ENCODE results near the gene SPEF1. TPM values are rescaled to one million over a fixed set of nuclear protein-coding genes. Genes with fewer than 3 reads are reported as not detected.
A peak's percentile ranks its signal among the peaks of the same experiment; 100 is the strongest.

Gene SPEF1
- polyA plus RNA-seq, 3 donors, result 0.09 TPM; not detected in 2

DNA sequence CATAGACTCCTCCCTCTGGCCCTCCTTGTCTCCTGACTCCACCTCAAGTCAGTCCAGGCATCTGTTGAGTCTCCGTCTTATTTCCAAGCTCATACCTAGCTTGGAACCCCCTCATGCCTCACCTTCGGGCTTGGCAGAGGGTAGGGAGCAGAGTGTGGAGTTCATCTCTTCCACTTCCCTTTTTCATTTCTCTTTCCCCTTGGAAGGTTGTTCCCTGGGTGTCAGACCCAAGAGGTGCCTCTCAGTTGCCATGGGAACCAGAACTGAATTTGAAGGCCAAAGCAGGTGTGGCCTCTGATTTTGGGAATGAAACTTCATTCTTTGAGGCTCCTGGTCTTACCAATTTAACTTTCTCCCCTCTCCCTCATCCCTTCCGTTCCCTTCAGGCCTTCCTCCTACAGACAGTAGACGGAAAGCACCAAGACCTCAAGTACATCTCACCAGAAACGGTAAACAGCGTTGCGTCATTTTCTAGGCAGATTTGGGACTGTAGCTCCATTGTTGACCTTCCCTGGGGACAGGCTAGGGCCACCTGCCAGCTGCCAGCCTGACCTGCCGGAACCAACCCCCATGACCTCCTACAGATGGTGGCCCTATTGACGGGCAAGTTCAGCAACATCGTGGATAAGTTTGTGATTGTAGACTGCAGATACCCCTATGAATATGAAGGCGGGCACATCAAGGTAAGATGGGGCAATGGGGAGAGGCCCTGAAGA lies 21.4 kb upstream of the SPEF1 start:
- Histone ChIP-seq H3K9me3 (replicated peaks in 1 of 2; ENCODE audit: control insufficient read depth in 1 of 2, insufficient read depth in 1 of 2, low read length in 2 of 2) (no peaks in the 10 kb centered on the region), H3K4me2 (replicated peaks; ENCODE audit: extremely low read depth, low read length, poor library complexity, severe bottlenecking) (no peak overlapping the region), H4K20me1 (ENCODE audit: insufficient read depth, low read length) (no peaks in the 10 kb centered on the region), H3K27ac (ENCODE audit: low read depth in 1 of 2, low read length in 2 of 2) (peak overlapping the region in 1 of 2 donors; percentile 39), H3K4me3 (replicated peaks in 1 of 3; ENCODE audit: low read depth in 2 of 3, low read length in 3 of 3) (no peak overlapping the region), H2AFZ (ENCODE audit: insufficient read depth, low read depth, low read length, poor library complexity, severe bottlenecking) (no peak overlapping the region), H3K27me3 (ENCODE audit: control insufficient read depth in 2 of 2, insufficient read depth in 2 of 2, low read length in 2 of 2) (no peaks in the 10 kb centered on the region), H3K9ac (ENCODE audit: insufficient read depth, low read length, poor library complexity, severe bottlenecking) (no peak overlapping the region), H3K79me2 (ENCODE audit: insufficient read depth, low read length) (peaks cover 31% of the 10 kb centered on the region), H3K36me3 (replicated peaks in 1 of 2; ENCODE audit: control insufficient read depth in 1 of 2, insufficient read depth in 2 of 2, low read length in 2 of 2) (peaks cover 10 to 62% of the 10 kb centered on the region in 2 donors), H3K4me1 (ENCODE audit: control insufficient read depth in 1 of 2, insufficient read depth in 2 of 2, low read length in 2 of 2) (peaks cover 60 to 79% of the 10 kb centered on the region in 2 donors)
- WGBS (ENCODE audit: insufficient coverage), result 62% methylated on average over 7 of the region's 11 CpGs
- intact Hi-C loops (cut with micrococcal nuclease), result no loop called here
- peak overlapping the region; percentile 31 to 81 (median 66) for H3K27ac Mint-ChIP-seq
- H3K36me3 Mint-ChIP-seq, result peaks cover 37 to 55% of the 10 kb centered on the region in 2 donors
- peak overlapping the region in 1 of 2 donors; percentile 63 for H3K4me3 Mint-ChIP-seq
- peaks cover 70% of the 10 kb centered on the region for H3K4me1 Mint-ChIP-seq
- peaks cover 0 to 2% (median 0%) of the 10 kb centered on the region in 7 donors for H3K9me3 Mint-ChIP-seq
- no peak for DNase-seq
- TF ChIP-seq, protein P1, sequence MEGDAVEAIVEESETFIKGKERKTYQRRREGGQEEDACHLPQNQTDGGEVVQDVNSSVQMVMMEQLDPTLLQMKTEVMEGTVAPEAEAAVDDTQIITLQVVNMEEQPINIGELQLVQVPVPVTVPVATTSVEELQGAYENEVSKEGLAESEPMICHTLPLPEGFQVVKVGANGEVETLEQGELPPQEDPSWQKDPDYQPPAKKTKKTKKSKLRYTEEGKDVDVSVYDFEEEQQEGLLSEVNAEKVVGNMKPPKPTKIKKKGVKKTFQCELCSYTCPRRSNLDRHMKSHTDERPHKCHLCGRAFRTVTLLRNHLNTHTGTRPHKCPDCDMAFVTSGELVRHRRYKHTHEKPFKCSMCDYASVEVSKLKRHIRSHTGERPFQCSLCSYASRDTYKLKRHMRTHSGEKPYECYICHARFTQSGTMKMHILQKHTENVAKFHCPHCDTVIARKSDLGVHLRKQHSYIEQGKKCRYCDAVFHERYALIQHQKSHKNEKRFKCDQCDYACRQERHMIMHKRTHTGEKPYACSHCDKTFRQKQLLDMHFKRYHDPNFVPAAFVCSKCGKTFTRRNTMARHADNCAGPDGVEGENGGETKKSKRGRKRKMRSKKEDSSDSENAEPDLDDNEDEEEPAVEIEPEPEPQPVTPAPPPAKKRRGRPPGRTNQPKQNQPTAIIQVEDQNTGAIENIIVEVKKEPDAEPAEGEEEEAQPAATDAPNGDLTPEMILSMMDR (IDR thresholded peaks at IDR 0.05), result no peak
- H3K27me3 Mint-ChIP-seq (ENCODE audit: low read depth in 3 of 3), result peaks cover 0 to 4% (median 0%) of the 10 kb centered on the region in 3 donors

- Mint-ChIP-seq H3K4me1 (peaks cover 70% of the 10 kb centered on the region), H3K27ac (no peak overlapping the region), H3K27me3 (ENCODE audit: low read depth in 3 of 3) (peaks cover 0 to 4% (median 0%) of the 10 kb centered on the region in 3 donors), H3K4me3 (no peak overlapping the region), H3K36me3 (peaks cover 39 to 55% of the 10 kb centered on the region in 2 donors), H3K9me3 (no peaks in the 10 kb centered on the region)
- Histone ChIP-seq H3K4me1 (ENCODE audit: control insufficient read depth in 1 of 2, insufficient read depth in 2 of 2, low read length in 2 of 2) (peaks cover 60 to 79% of the 10 kb centered on the region in 2 donors), H3K4me2 (replicated peaks; ENCODE audit: extremely low read depth, low read length, poor library complexity, severe bottlenecking) (no peak overlapping the region), H4K20me1 (ENCODE audit: insufficient read depth, low read length) (no peaks in the 10 kb centered on the region), H3K9ac (ENCODE audit: insufficient read depth, low read length, poor library complexity, severe bottlenecking) (no peak overlapping the region), H3K27ac (ENCODE audit: low read depth in 1 of 2, low read length in 2 of 2) (no peak overlapping the region), H3K79me2 (ENCODE audit: insufficient read depth, low read length) (peaks cover 39% of the 10 kb centered on the region), H2AFZ (ENCODE audit: insufficient read depth, low read depth, low read length, poor library complexity, severe bottlenecking) (no peak overlapping the region), H3K9me3 (replicated peaks in 1 of 2; ENCODE audit: control insufficient read depth in 1 of 2, insufficient read depth in 1 of 2, low read length in 2 of 2) (no peaks in the 10 kb centered on the region), H3K36me3 (replicated peaks in 1 of 2; ENCODE audit: control insufficient read depth in 1 of 2, insufficient read depth in 2 of 2, low read length in 2 of 2) (peaks cover 10 to 62% of the 10 kb centered on the region in 2 donors), H3K27me3 (ENCODE audit: control insufficient read depth in 2 of 2, insufficient read depth in 2 of 2, low read length in 2 of 2) (no peaks in the 10 kb centered on the region), H3K4me3 (replicated peaks in 1 of 3; ENCODE audit: low read depth in 2 of 3, low read length in 3 of 3) (no peak overlapping the region)
- WGBS (ENCODE audit: insufficient coverage), result 97% methylated on average over 13 of the region's 13 CpGs
- TF ChIP-seq, protein P1 (IDR thresholded peaks at IDR 0.05), result no peak
- intact Hi-C loops (cut with micrococcal nuclease), result no loop called here
- DNase-seq, result no peak
Measured at GRCh38 chr20:3801846-3802245, 20.6 kb upstream of the SPEF1 start.
